Measurements from ENCODE around the gene ADAM15. TPM values are rescaled to one million over a fixed set of nuclear protein-coding genes. Genes with fewer than 3 reads are reported as not detected.
A peak's percentile ranks its signal among the peaks of the same experiment; 100 is the strongest.

Gene ADAM15
- polyA plus RNA-seq, 2 of the 4 experiments (the other 2 are of a cell fraction): 25.6 to 33.0 TPM

- Histone ChIP-seq H3K27ac (peak overlapping the region; percentile 32 to 88; a peak in 4 of 6 replicates), H3K4me1 (peaks cover 55% of the 10 kb centered on the region), H3K9me3 (no peaks in the 10 kb centered on the region), H3K4me3 (peak overlapping the region; percentile 59), H3K4me2 (peak overlapping the region; percentile 100)
- ChIA-PET CTCF (interaction anchor here (0.7 to 5.5 kb wide), 32 partner anchors 11 to 550 kb away, joined by 3 to 350 read pairs (median 6); partner anchors contain the start of genes ADAM15, DCST1, DCST2 and EFNA1), POLR2A (interaction anchor here (0.6 to 1.8 kb wide), 8 partner anchors 13 to 110 kb away, joined by 3 to 7 read pairs (median 4); partner anchors contain the start of genes EFNA4, KRTCAP2 and ZBTB7B)
- ATAC-seq (peak; percentile 5 to 10; a peak in 5 of 6 replicates), FAIRE-seq (no peak), DNase-seq (ENCODE audit: low read depth in 1 of 2, low spot score in 1 of 2) (peak in 1 of 2 experiments; percentile 74)
- TF ChIP-seq SMC3 (IDR thresholded peaks at IDR 0.05) (peak; percentile 18; the same call in 1 of the 3 replicates), ESRRA (IDR thresholded peaks at IDR 0.05; ENCODE audit: borderline replicate concordance, low read length) (no peak), RARB (CRISPR knock-in tag; IDR thresholded peaks at IDR 0.05) (no peak), HOXA7 (CRISPR knock-in tag; IDR thresholded peaks at IDR 0.05) (no peak), FOSB (CRISPR knock-in tag; IDR thresholded peaks at IDR 0.05) (no peak), RAD21 (conservative IDR thresholded peaks at IDR 0.05 in 1 of 2, IDR thresholded peaks at IDR 0.05 in 1 of 2) (peak in 1 of 2 experiments; percentile 54; a peak in 2 of 5 replicates), HDAC2 (IDR thresholded peaks at IDR 0.05) (no peak)
- WGBS (ENCODE audit: missing lambda C conversion rate): 21% methylated on average over 17 of the region's 21 CpGs
Observed at GRCh38 chr1:155083865-155084721, 33.0 kb downstream of the ADAM15 start.

DNA sequence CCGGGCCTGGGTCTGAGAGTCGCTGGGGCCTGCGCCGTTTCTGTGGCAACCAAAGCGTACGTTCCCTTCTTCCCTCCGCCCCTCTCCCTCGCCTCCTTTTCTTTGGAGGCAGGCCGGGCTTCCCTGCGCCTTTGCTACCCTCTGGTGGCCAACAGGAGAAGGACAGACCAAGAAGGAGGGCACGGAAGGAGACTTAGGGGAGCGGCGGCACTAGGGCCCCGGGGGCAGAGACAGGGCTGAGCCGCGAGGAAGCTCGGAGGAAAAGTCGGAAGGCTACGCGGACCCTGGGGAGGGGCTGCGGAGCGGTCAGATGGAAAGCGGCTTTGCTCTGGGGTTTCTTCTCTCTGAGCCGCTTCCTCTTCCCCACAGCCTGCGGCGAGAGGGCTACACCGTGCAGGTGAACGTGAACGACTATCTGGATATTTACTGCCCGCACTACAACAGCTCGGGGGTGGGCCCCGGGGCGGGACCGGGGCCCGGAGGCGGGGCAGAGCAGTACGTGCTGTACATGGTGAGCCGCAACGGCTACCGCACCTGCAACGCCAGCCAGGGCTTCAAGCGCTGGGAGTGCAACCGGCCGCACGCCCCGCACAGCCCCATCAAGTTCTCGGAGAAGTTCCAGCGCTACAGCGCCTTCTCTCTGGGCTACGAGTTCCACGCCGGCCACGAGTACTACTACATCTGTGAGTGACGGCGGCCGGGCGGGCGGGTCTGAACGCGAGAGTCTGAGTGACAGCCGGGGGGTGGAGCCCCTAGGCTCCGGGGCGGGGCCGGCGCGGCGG, 33.8 kb downstream of the ADAM15 start:
- WGBS (ENCODE audit: missing lambda C conversion rate): 1% methylated on average over 29 of the region's 67 CpGs
- peak; percentile 77 to 85 for ATAC-seq
- H3K9me3 ChIP-seq: no peaks in the 10 kb centered on the region
- peak; percentile 95 for DNase-seq (ENCODE audit: low read depth in 1 of 2, low spot score in 1 of 2)
- FAIRE-seq: peak; percentile 77
- peak overlapping the region; percentile 74 to 88 for H3K27ac ChIP-seq
- peaks cover 47% of the 10 kb centered on the region for H3K4me1 ChIP-seq
- peak overlapping the region; percentile 100 for H3K4me2 ChIP-seq
- peak overlapping the region; percentile 59 for H3K4me3 ChIP-seq
- ChIA-PET POLR2A (interaction anchor here (0.6 to 1.8 kb wide), 12 partner anchors 14 to 377 kb away, joined by 3 to 7 read pairs (median 3); partner anchors contain the start of genes ADAM15, EFNA4, KRTCAP2 and SHC1), CTCF (interaction anchor here (0.6 to 5.5 kb wide), 63 partner anchors 11 to 1497 kb away, joined by 3 to 350 read pairs (median 5); partner anchors contain the start of genes ADAM15, DCST1, DCST2 and EFNA1)
- TF ChIP-seq POLR2AphosphoS2 (conservative IDR thresholded peaks at IDR 0.05; ENCODE audit: low read length): no peak
- peak; percentile 11; the same call in 1 of the 2 replicates for TF ChIP-seq POLR2A (IDR thresholded peaks at IDR 0.05; ENCODE audit: low read length)
- peak; percentile 24; the same call in 1 of the 2 replicates for TF ChIP-seq MAZ (IDR thresholded peaks at IDR 0.05; ENCODE audit: borderline replicate concordance, low read depth, low read length)
- no peak for TF ChIP-seq EHMT2 (IDR thresholded peaks at IDR 0.05; ENCODE audit: low read depth)
- TF ChIP-seq EP300 (IDR thresholded peaks at IDR 0.05): no peak
- TF ChIP-seq, protein P1, sequence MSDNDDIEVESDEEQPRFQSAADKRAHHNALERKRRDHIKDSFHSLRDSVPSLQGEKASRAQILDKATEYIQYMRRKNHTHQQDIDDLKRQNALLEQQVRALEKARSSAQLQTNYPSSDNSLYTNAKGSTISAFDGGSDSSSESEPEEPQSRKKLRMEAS (IDR thresholded peaks at IDR 0.05): peak; percentile 86
- peak; percentile 95 to 98 for TF ChIP-seq RAD21 (conservative IDR thresholded peaks at IDR 0.05 in 1 of 2, IDR thresholded peaks at IDR 0.05 in 1 of 2)
- no peak for TF ChIP-seq NFE2L2 (conservative IDR thresholded peaks at IDR 0.05; ENCODE audit: low read length)
- TF ChIP-seq ZFP36 (IDR thresholded peaks at IDR 0.05; ENCODE audit: borderline replicate concordance, partially characterized antibody): no peak
- no peak for TF ChIP-seq KDM1A (IDR thresholded peaks at IDR 0.05; ENCODE audit: low read depth)
- TF ChIP-seq HDAC2 (IDR thresholded peaks at IDR 0.05): no peak
- no peak for TF ChIP-seq TP53 (CRISPR knock-in tag; IDR thresholded peaks at IDR 0.05)
- TF ChIP-seq FOXS1 (CRISPR knock-in tag; IDR thresholded peaks at IDR 0.05): no peak
- no peak for TF ChIP-seq CBX2 (IDR thresholded peaks at IDR 0.05; ENCODE audit: borderline replicate concordance, low read depth)
- TF ChIP-seq RCOR1 (IDR thresholded peaks at IDR 0.05; ENCODE audit: low read depth, low read length): no peak
- TF ChIP-seq RFX5 (IDR thresholded peaks at IDR 0.05): no peak
- no peak for TF ChIP-seq PHF8 (IDR thresholded peaks at IDR 0.05; ENCODE audit: borderline replicate concordance, low read depth)
- peak; percentile 51; the same call in 1 of the 2 replicates for TF ChIP-seq KDM5A (IDR thresholded peaks at IDR 0.05)
- no peak for TF ChIP-seq CBX8 (IDR thresholded peaks at IDR 0.05)
- TF ChIP-seq FOSB (CRISPR knock-in tag; IDR thresholded peaks at IDR 0.05): no peak
- TF ChIP-seq NPAS2 (CRISPR knock-in tag; IDR thresholded peaks at IDR 0.05; ENCODE audit: borderline replicate concordance): no peak
- peak; percentile 82 for TF ChIP-seq CTCF (IDR thresholded peaks at IDR 0.05)
- TF ChIP-seq SMC3 (IDR thresholded peaks at IDR 0.05): peak; percentile 88
- peak; percentile 95 for TF ChIP-seq PBX3 (IDR thresholded peaks at IDR 0.05)
- TF ChIP-seq, protein P2, sequence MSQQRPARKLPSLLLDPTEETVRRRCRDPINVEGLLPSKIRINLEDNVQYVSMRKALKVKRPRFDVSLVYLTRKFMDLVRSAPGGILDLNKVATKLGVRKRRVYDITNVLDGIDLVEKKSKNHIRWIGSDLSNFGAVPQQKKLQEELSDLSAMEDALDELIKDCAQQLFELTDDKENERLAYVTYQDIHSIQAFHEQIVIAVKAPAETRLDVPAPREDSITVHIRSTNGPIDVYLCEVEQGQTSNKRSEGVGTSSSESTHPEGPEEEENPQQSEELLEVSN (IDR thresholded peaks at IDR 0.05; ENCODE audit: borderline replicate concordance, low read depth): no peak
- no peak for TF ChIP-seq RNF2 (IDR thresholded peaks at IDR 0.05; ENCODE audit: borderline replicate concordance, low read depth)
- TF ChIP-seq HOXB5 (CRISPR knock-in tag; IDR thresholded peaks at IDR 0.05): 0 out of 2 replicates have a peak, but pooled peaks have one; percentile 15

Measured in A549 (cell line).